ENCODE measurements around the gene ZNF438. TPM values are rescaled to one million over a fixed set of nuclear protein-coding genes. Genes with fewer than 3 reads are reported as not detected.
"Not testable (repeated sequence)": the region's sequence is repeated elsewhere in the genome, so short reads cannot be mapped to it uniquely, and the experiment has no call there.

ZNF438 gene
- total RNA-seq: 1.9 and 2.9 TPM in 2 replicates

- peak; percentile 86 to 95 for DNase-seq (ENCODE audit: low read depth in 2 of 2)
Measured at GRCh38 chr10:31031558-31032257, at the start of gene ZNF438. TSS of gene ZNF438 (minus strand) at chr10:31031865. CDS start at chr10:30877034, 154,831 bp downstream.

GRCh38 chr10:31076610-31076988, 44.9 kb upstream of the ZNF438 start:
- no peak for DNase-seq (ENCODE audit: low read depth in 2 of 2)

GRCh38 chr10:31075881-31076609, 44.4 kb upstream of the ZNF438 start:
- no peak for DNase-seq (ENCODE audit: low read depth in 2 of 2)

GRCh38 chr10:31075434-31075833, 43.8 kb upstream of the ZNF438 start:
- peak in 1 of 2 donors; percentile 28 for DNase-seq (ENCODE audit: low read depth in 2 of 2)

GRCh38 chr10:31074722-31075086, 43.0 kb upstream of the ZNF438 start:
- DNase-seq (ENCODE audit: low read depth in 2 of 2): no peak

GRCh38 chr10:31073996-31074721, 42.5 kb upstream of the ZNF438 start:
- peak in 1 of 2 donors; percentile 37 for DNase-seq (ENCODE audit: low read depth in 2 of 2)

- DNase-seq (ENCODE audit: low read depth in 2 of 2): no peak
Measured at GRCh38 chr10:31073211-31073610, 41.5 kb upstream of the ZNF438 start.

GRCh38 chr10:31072451-31072850, 40.8 kb upstream of the ZNF438 start:
- peak in 1 of 2 donors; percentile 33 for DNase-seq (ENCODE audit: low read depth in 2 of 2)

GRCh38 chr10:31071232-31072005, 39.8 kb upstream of the ZNF438 start:
- DNase-seq (ENCODE audit: low read depth in 2 of 2): no peak

GRCh38 chr10:31070691-31071090, 39.0 kb upstream of the ZNF438 start:
- DNase-seq (ENCODE audit: low read depth in 2 of 2): peak in 1 of 2 donors; percentile 15

- DNase-seq (ENCODE audit: low read depth in 2 of 2): peak in 1 of 2 donors; percentile 21
Measured at GRCh38 chr10:31070025-31070424, 38.4 kb upstream of the ZNF438 start.

GRCh38 chr10:31069411-31069810, 37.7 kb upstream of the ZNF438 start:
- no peak for DNase-seq (ENCODE audit: low read depth in 2 of 2)

GRCh38 chr10:31064348-31064747, 32.7 kb upstream of the ZNF438 start:
- DNase-seq (ENCODE audit: low read depth in 2 of 2): peak in 1 of 2 donors; percentile 29

GRCh38 chr10:31063841-31064240, 32.2 kb upstream of the ZNF438 start:
- DNase-seq (ENCODE audit: low read depth in 2 of 2): no peak

- no peak for DNase-seq (ENCODE audit: low read depth in 2 of 2)
Measured at GRCh38 chr10:31062856-31063255, 31.2 kb upstream of the ZNF438 start.

- DNase-seq (ENCODE audit: low read depth in 2 of 2): no peak
Measured at GRCh38 chr10:31061941-31062340, 30.3 kb upstream of the ZNF438 start.

- peak; percentile 56 to 85 for DNase-seq (ENCODE audit: low read depth in 2 of 2)
Measured at GRCh38 chr10:31058795-31059703, 27.4 kb upstream of the ZNF438 start.

GRCh38 chr10:31056678-31057077, 25.0 kb upstream of the ZNF438 start:
- not testable (repeated sequence) for DNase-seq (ENCODE audit: low read depth in 2 of 2)

GRCh38 chr10:31055573-31056251, 24.0 kb upstream of the ZNF438 start:
- DNase-seq (ENCODE audit: low read depth in 2 of 2): no peak

GRCh38 chr10:31051703-31052102, 20.0 kb upstream of the ZNF438 start:
- DNase-seq (ENCODE audit: low read depth in 2 of 2): peak in 1 of 2 donors; percentile 75
